Measurements from ENCODE around the gene ANGPTL2.

- TF ChIP-seq EZH2phosphoT487 (IDR thresholded peaks at IDR 0.05; ENCODE audit: borderline replicate concordance, low read depth, low read length) (no peak), CTCF (conservative IDR thresholded peaks at IDR 0.05; ENCODE audit: low read length) (no peak)
Observed at GRCh38 chr9:127049044-127049443, 73.4 kb downstream of the ANGPTL2 start.
